Colonic mucosa (tissue), 4 donors: ENCODE results near the gene KIF6. TPM values are rescaled to one million over a fixed set of nuclear protein-coding genes. Genes with fewer than 3 reads are reported as not detected.
A peak's percentile ranks its signal among the peaks of the same experiment; 100 is the strongest.

Experiments
- DNase-seq: peaks from one replicate; pipeline ENCODE4 v3.0.0-alpha.2; 2020
- H3K27ac ChIP-seq: fragments of 200-600 bp; one replicate; pipeline ENCODE4 v1.8.0; 2021
- H3K27me3 ChIP-seq: fragments of 200-600 bp; one replicate; pipeline ENCODE4 v1.8.0; 2021
- H3K36me3 ChIP-seq: fragments of 200-600 bp; one replicate; pipeline ENCODE4 v1.8.0; 2021
- H3K4me1 ChIP-seq: fragments of 200-600 bp; one replicate; pipeline ENCODE4 v1.8.0; 2021; ENCODE audit warnings: mild to moderate bottlenecking
- H3K4me3 ChIP-seq: fragments of 200-600 bp; one replicate; pipeline ENCODE4 v1.8.0; 2021
- H3K9ac ChIP-seq, 2 donors: one replicate each; pipeline ENCODE4 v1.7.0; 2013; ENCODE audit warnings: control low read depth in 2 of 2, low read depth in 2 of 2, low read length in 2 of 2
- H3K9me3 ChIP-seq: fragments of 200-600 bp; one replicate; pipeline ENCODE4 v1.8.0; 2021
- intact Hi-C: fragments of 100-400 bp; cut with DNase I; formaldehyde crosslinking; loops from one replicate; pipeline ENCODE4 v1.14.1; 2022
- total RNA-seq, 2 donors: library from RNA; stranded (reverse); fragmentation: NEBNext Ultra II Directional in 1 of 2; extraction: Animal tissue kit (Norgen Biotek cat#: 25700) in 1 of 2; gene quantifications; one replicate each; pipeline ENCODE4 v1.2.1, GENCODE V29; 2021
- TF ChIP-seq, protein P1 (sequence below): fragments of 200-600 bp; IDR thresholded peaks from one replicate; pipeline ENCODE4 v1.8.0; 2022; ENCODE audit warnings: antibody characterized with exemption, mild to moderate bottlenecking
- donor health status: healthy.
- donor health status: DM: no; HTN: no; CAD: no.
- donor health status: DM: no; HTN: no; CAD: no.

Gene KIF6
- total RNA-seq, 2 donors from 2014 or later = 0.08 to 0.17 TPM

DNA sequence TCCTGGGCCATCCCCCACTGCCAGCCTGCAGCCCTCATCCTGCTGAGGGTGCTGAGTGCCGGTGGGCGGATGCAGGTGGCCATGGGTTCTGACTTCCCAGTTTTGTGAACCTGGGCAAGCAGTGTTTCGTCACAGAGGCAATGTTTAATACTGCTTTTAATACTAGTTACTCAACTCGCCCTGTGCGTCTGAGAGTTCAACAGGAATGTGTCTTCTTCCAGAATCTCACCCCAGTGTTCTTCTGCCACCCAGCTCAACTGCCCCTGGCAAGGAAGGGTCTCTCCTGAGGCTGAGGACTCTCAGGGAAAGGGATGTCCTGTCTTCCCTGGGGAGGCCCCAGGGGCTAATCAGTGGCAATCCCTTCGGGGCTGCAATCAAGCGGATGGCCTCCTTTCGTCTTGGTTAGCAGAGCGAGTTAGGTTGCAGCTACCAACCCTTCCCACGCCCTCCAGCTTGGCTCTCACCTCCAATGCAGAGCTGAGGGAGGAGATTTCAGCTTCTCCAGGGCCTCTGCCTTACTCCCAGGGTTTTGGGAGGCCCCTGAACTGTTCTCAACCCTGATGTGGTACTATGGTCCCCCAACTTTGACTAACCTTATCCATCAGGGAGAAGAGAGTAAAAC is 404.7 kb downstream of the KIF6 start:
- Histone ChIP-seq H3K27me3 (no peaks in the 10 kb centered on the region), H3K4me1 (no peaks in the 10 kb centered on the region), H3K27ac (no peak overlapping the region), H3K36me3 (no peaks in the 10 kb centered on the region), H3K4me3 (no peak overlapping the region), H3K9ac (no peak overlapping the region), H3K9me3 (no peaks in the 10 kb centered on the region)
- TF ChIP-seq, protein P1, sequence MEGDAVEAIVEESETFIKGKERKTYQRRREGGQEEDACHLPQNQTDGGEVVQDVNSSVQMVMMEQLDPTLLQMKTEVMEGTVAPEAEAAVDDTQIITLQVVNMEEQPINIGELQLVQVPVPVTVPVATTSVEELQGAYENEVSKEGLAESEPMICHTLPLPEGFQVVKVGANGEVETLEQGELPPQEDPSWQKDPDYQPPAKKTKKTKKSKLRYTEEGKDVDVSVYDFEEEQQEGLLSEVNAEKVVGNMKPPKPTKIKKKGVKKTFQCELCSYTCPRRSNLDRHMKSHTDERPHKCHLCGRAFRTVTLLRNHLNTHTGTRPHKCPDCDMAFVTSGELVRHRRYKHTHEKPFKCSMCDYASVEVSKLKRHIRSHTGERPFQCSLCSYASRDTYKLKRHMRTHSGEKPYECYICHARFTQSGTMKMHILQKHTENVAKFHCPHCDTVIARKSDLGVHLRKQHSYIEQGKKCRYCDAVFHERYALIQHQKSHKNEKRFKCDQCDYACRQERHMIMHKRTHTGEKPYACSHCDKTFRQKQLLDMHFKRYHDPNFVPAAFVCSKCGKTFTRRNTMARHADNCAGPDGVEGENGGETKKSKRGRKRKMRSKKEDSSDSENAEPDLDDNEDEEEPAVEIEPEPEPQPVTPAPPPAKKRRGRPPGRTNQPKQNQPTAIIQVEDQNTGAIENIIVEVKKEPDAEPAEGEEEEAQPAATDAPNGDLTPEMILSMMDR = no peak
- no peak for DNase-seq
- intact Hi-C loops = no loop called here

DNA sequence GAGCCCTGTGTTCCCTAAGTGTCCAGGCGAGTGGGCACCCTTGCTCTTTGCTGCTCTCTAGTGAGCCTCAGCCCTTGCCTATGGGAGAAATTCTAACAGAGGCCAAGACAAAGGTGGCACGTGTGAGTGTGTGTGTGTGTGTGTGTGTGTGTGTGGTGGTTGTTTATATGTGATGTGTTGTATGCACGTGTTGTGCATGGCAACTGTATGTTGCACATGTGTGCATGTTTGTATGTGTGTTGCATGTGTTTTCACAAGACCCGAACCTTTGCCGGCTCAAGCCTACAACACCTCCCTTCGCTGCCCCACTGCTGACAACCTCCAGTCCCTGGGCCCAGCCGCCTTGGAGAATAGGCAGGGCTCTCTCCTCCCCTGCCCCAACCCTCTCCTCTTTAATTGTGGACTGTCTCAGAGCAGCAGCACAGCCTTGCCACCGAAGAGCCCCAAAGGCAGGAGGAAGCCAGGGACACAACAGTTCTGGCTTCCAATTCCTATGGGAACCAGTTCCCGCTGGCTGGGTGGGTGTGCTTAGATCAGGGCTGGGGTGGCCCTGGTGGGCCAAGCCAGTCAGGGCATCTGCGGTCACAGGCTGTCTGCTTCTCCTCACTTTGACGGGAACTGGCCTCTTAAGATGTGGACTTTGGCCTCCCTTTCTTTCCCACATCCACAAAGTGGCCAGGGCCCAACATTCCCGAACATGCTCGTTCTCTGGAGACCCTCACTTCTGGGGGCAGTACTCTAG is 405.4 kb downstream of the KIF6 start:
- H3K27ac ChIP-seq = no peak overlapping the region
- H3K4me1 ChIP-seq = no peaks in the 10 kb centered on the region
- no peaks in the 10 kb centered on the region for H3K9me3 ChIP-seq
- TF ChIP-seq, protein P1 = no peak
- H3K4me3 ChIP-seq = no peak overlapping the region
- H3K9ac ChIP-seq = no peak overlapping the region
- intact Hi-C loops = loop anchor here (10.0 kb wide), 1 partner anchor 345 kb away; no protein-coding TSS in a partner anchor
- no peak for DNase-seq
- H3K36me3 ChIP-seq = no peaks in the 10 kb centered on the region
- H3K27me3 ChIP-seq = peaks cover 1% of the 10 kb centered on the region

DNA sequence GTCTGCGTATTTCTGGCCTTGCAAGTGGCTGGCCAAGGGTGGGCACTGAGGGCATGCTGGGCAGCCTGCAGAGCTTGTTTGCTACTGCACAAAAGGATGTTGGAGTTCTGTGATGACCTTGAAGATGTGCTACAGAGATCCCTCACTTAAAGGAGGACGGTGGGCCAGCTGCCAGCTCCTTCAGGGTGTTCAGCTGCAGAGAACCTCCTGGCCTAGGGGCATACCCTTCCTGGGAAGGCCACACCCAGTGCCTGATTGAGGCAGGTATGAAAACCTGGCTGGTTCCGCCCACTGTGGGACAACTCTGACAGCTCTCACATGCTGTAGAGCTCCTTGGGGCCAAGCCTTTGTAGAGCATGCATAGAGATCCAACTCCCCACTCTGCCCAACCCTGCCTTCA is 408.0 kb downstream of the KIF6 start:
- H3K9ac ChIP-seq = no peak overlapping the region
- H3K36me3 ChIP-seq = no peaks in the 10 kb centered on the region
- DNase-seq = no peak
- no peaks in the 10 kb centered on the region for H3K9me3 ChIP-seq
- no peak overlapping the region for H3K4me3 ChIP-seq
- intact Hi-C loops = loop anchor here (10.0 kb wide), 1 partner anchor 342 kb away; no protein-coding TSS in a partner anchor
- H3K27me3 ChIP-seq = peaks cover 25% of the 10 kb centered on the region
- H3K4me1 ChIP-seq = peaks cover 11% of the 10 kb centered on the region
- TF ChIP-seq, protein P1 = no peak
- no peak overlapping the region for H3K27ac ChIP-seq

DNA sequence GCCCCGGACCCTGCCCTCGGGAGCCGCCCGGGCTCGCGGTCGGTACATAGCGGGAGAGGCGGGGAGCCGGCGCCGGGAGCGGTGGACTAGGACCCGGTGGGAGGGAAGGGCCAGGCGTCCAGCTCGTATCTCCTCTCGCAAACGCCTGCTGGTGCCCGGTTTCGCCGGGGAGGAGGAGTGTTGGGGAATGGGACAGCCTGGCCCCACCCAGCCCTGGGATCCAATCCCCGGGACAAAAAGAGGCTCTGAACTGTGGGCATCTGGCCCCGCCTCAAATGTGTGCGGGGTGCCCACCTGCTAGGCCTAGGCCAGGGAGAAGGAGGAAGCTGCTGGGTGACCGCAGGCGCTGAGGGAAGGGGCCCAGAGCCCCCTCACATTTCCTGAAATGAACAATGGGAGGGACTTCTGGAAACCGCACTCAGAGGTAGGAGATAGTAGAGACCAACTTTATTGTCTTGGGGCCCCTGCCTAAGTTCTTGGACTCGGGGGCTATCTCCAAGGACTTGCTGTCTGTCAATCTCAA is 410.9 kb downstream of the KIF6 start, which contains the start of gene KCNK17:
Gene KCNK17, minus strand, starts transcription at position 147 of the 523 bp plus-strand sequence. Its CDS starts 99 bp downstream, at position 48.
- Histone ChIP-seq H3K4me1 (peaks cover 11% of the 10 kb centered on the region), H3K9ac (no peak within 1 kb of the TSS), H3K27ac (no peak within 1 kb of the TSS), H3K4me3 (peak within 1 kb of the TSS; percentile 9), H3K36me3 (no peaks in the 10 kb centered on the region), H3K27me3 (peaks cover 25% of the 10 kb centered on the region), H3K9me3 (no peaks in the 10 kb centered on the region)
- no peak for DNase-seq
- TF ChIP-seq, protein P1 = no peak
- intact Hi-C loops = loop anchor here (5.0 to 10.0 kb wide), 2 partner anchors 340 to 442 kb away; no protein-coding TSS in a partner anchor

DNA sequence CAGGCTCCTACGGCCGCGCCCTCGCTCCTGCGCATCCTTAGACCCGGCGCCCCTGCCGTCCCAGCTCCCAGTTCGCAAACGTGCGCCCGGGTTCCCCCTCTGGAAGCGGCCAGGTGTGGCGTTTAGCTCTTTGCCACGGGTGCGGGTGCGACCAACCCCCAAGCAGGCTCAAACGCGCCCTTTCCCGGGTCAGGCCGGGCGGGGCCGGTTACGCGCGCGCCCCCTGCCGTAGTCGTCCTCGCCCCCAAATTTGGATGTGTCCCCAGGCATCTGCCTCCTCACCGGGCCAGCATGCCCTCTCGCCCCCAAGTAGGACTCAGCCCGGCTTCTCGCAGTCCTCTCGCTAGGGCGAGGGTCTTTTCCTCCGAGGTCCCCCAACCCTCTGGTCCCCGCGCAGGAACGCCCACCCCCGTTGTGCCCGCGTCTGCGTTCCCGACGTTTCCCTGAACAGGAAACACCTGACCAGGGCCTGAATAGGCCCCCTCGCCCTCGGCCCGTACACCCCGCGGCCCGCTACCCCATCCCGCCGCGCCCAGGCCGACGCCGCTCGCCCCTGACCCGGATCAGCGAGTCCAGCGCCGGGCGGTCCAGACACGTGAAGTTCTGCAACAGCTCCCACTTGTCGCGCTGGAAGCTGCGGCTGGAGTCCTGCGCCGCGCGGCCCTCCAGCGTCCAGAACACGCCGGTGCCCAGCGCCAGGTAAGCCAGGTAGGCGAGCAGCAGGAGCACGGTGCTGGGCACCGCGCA is 411.5 kb downstream of the KIF6 start:
- peaks cover 25% of the 10 kb centered on the region for H3K27me3 ChIP-seq
- DNase-seq = no peak
- intact Hi-C loops = loop anchor here (5.0 to 10.0 kb wide), 2 partner anchors 339 to 441 kb away; no protein-coding TSS in a partner anchor
- H3K36me3 ChIP-seq = no peaks in the 10 kb centered on the region
- H3K4me3 ChIP-seq = peak overlapping the region; percentile 9
- no peak overlapping the region for H3K27ac ChIP-seq
- H3K9me3 ChIP-seq = no peaks in the 10 kb centered on the region
- no peak overlapping the region for H3K9ac ChIP-seq
- TF ChIP-seq, protein P1 = no peak
- H3K4me1 ChIP-seq = peaks cover 11% of the 10 kb centered on the region
